Nephron (organoid): Measurements from ENCODE around the gene IQCN.

Experiments used
- H3K27ac Mint-ChIP-seq, 3 experiments: 2 replicates each; pipeline ENCODE4 v1.8.0; 2020; ENCODE audit warnings: mixed read lengths in 3 of 3, mild to moderate bottlenecking in 2 of 3, moderate library complexity in 1 of 3
- H3K27me3 Mint-ChIP-seq: 2 replicates; pipeline ENCODE4 v1.8.0; 2021; ENCODE audit warnings: low read depth, mild to moderate bottlenecking, moderate library complexity, mixed read lengths
- H3K36me3 Mint-ChIP-seq: 2 replicates; pipeline ENCODE4 v1.8.0; 2020; ENCODE audit warnings: low read depth, mixed read lengths
- H3K4me1 Mint-ChIP-seq: 2 replicates; pipeline ENCODE4 v1.8.0; 2020; ENCODE audit warnings: mixed read lengths
- H3K4me3 Mint-ChIP-seq, 3 experiments: 2 replicates each; pipeline ENCODE4 v1.8.0; 2020; ENCODE audit warnings: mild to moderate bottlenecking in 3 of 3, mixed read lengths in 3 of 3, moderate library complexity in 2 of 3
- H3K9me3 Mint-ChIP-seq: 2 replicates; pipeline ENCODE4 v1.8.0; 2020; ENCODE audit warnings: mixed read lengths
- CTCF ChIP-seq, 3 experiments: fragments of 200-600 bp; sonication (generic); IDR thresholded peaks; one replicate each; pipeline ENCODE4 v1.5.0; 2021; ENCODE audit warnings: antibody characterized with exemption in 3 of 3; ENCODE audit not compliant: unreplicated experiment in 3 of 3

IQCN gene

DNA sequence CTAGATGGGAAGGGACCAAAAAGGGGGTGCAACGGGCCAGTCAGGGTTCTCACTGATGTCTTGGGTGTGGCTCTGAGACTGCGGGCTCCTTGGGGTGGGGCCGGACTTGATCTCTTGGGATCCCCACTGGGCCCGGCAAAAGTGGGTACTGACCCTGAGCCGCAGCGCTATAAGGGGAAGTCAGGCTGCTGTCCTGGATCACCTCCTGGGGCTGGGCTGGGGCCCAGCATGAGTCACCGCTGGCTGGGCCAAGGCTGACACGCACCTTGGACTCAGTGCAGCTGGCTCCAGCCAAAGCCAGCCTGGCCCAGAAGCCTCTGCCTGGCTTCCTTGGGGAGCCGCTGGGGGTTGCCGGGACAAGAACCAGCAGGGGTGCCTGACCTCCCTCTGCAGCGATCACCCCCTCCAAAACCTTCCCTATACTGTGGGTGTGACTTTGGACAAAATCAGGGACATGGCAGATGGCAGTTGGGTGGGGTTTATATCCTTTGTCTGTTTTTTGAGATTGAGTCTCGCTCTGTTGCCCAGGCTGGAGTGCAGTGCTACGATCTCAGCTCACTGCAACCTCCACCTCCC lies 617 bp upstream of the IQCN start:
- Mint-ChIP-seq H3K4me3 (peak overlapping the region in 1 of 3 experiments; percentile 22), H3K27ac (peak overlapping the region in 2 of 3 experiments; percentile 13 to 27), H3K27me3 (no peaks in the 10 kb centered on the region), H3K9me3 (no peaks in the 10 kb centered on the region), H3K36me3 (peaks cover 25% of the 10 kb centered on the region), H3K4me1 (peaks cover 11% of the 10 kb centered on the region)
- TF ChIP-seq CTCF (IDR thresholded peaks at IDR 0.05; ENCODE audit: unreplicated experiment in 3 of 3): no peak

DNA sequence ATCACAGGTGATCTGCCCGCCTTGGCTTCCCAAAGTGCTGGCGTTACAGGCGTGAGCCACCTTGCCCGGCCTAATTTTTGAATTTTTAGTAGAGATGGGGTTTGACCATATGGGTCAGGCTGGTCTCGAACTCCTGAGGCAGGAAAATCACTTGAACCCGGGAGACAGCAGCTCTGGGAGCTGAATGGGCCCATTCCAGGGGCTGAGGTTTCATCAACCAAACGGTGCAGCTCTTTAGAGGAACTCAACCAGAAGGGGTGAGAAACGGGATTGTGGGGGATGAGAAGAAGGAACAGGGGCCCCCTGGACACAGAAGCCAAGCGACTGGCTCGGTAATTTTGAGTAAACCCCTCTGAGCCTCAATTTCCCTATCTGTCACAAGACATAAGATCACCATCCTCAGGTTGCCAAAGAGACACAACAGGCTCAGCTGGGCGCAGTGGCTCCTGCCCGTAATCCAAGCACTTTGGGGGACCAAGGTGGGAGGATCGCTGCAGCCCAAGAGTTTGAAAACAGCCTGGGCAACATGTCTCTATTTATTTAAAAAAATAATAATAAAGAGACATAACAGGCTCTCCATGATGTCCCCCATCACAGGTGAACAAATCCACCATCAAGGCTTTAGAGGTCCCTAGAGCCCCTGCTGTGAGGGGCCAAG lies 562 bp downstream of the IQCN start:
- no peak overlapping the region for H3K27ac Mint-ChIP-seq
- no peaks in the 10 kb centered on the region for H3K27me3 Mint-ChIP-seq
- no peak overlapping the region for H3K4me3 Mint-ChIP-seq
- no peak for TF ChIP-seq CTCF (IDR thresholded peaks at IDR 0.05; ENCODE audit: unreplicated experiment in 3 of 3)
- H3K9me3 Mint-ChIP-seq: no peaks in the 10 kb centered on the region
- H3K36me3 Mint-ChIP-seq: peaks cover 15% of the 10 kb centered on the region
- H3K4me1 Mint-ChIP-seq: peaks cover 6% of the 10 kb centered on the region

- Mint-ChIP-seq H3K36me3 (peaks cover 24% of the 10 kb centered on the region), H3K27ac (no peak overlapping the region), H3K9me3 (no peaks in the 10 kb centered on the region), H3K4me3 (no peak overlapping the region), H3K27me3 (no peaks in the 10 kb centered on the region), H3K4me1 (peaks cover 6% of the 10 kb centered on the region)
- no peak for TF ChIP-seq CTCF (IDR thresholded peaks at IDR 0.05; ENCODE audit: unreplicated experiment in 3 of 3)
These were observed 2.8 kb downstream of the IQCN start for GRCh38 chr19:18271433-18271841.

DNA sequence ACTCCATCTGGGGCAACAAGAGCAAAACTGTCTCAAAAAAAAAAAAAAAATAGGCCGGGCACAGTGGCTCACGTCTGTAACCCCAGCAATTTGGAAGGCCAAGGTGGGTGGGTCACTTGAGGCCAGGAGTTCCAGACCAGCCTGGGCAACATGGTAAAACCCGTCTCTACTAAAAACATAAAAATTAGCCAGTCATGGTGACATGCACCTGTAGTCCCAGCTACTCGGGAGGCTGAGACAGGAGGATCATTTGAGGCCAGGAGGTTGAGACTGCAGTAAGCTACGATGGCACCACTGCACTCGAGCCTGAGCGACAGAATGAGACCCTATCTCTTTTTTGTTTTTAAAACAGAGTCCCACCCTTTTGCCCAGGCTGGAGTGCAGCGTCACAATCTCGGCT lies 3.9 kb downstream of the IQCN start:
- TF ChIP-seq CTCF (IDR thresholded peaks at IDR 0.05; ENCODE audit: unreplicated experiment in 3 of 3): no peak
- Mint-ChIP-seq H3K9me3 (no peaks in the 10 kb centered on the region), H3K27ac (no peak overlapping the region), H3K4me1 (peaks cover 6% of the 10 kb centered on the region), H3K27me3 (no peaks in the 10 kb centered on the region), H3K4me3 (no peak overlapping the region), H3K36me3 (peaks cover 31% of the 10 kb centered on the region)

DNA sequence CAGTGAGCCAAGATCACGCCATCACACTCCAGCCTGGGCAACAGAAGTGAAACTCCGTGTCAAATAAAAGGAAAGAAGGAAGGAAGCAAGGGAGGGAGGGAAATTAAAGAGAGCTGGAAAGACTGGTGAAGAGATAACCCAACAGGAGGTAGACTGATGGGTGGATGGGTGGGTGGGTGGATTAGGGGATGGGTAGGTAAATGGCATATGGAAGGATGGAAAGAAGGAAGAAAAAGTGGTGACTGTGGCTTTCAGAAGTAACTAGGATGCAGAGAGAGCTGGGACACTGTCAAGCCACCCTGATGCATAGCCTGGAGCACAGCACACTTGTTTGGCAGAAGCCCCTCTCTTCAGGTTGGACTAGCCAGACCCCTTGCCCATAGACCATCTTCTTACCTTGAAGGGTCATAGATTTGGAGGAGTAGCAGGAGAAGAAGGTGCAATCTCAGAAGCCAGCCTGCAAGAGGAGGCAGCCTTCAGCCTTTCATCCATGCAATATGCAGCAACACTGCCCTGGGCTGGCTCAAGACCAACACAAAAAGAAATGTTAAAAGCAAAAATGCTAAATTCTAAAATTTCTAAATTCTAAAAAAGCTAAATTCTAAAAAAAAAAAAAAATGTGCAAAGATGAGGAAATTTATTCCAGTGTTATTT lies 5.1 kb downstream of the IQCN start:
- no peak for TF ChIP-seq CTCF (IDR thresholded peaks at IDR 0.05; ENCODE audit: unreplicated experiment in 3 of 3)
- Mint-ChIP-seq H3K27ac (no peak overlapping the region), H3K9me3 (no peaks in the 10 kb centered on the region), H3K27me3 (no peaks in the 10 kb centered on the region), H3K4me3 (no peak overlapping the region), H3K36me3 (peaks cover 26% of the 10 kb centered on the region), H3K4me1 (no peaks in the 10 kb centered on the region)
